ENCODE measurements around the gene CTDNEP1.

DNA sequence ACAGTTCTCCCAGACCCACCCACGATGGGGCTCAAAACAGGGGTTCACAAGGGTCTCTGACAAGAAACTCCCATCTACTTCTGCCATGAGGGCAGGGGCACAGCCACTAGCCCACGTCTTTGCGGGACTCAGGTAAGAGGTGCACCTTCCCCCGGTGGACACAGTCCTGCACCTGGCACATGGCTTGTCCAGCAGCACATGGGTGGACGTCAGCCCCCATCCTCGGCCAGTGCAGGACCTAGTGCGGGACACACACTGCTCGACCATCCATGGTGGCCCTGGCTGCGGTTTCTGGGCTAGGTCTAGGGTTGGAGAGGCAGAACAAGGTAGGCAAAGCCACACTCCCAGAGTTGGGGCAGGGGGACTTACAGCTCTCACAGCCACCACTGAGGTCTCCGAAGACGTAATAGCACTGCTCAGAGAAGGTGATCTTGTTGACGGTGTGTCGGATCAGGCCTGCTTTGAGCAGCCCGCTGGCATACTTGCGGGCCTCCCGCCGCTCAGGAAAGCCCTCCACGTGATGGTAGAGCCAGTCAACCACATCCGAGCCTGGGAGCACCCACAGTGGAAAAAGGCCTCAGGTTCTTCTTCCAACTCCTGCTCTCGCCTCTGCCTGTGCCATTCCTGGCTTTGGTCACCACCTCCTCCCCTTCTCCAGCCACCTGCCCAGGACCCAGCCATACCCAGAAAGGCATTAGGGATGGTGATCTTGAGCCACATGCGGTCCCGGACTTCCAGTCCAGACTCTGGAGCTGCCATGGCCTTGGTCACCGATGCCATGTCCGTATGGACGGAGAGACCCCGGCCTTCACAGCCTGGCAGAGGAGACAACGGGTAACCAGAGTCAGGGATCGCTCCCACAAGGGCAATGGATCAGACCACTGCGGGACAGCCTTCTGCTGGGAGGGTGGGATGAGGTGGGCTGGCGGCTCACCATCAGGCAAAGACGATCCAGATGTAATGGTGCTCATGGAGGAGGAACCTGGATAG lies 24.5 kb downstream of the CTDNEP1 start:
- TF ChIP-seq, protein P1, sequence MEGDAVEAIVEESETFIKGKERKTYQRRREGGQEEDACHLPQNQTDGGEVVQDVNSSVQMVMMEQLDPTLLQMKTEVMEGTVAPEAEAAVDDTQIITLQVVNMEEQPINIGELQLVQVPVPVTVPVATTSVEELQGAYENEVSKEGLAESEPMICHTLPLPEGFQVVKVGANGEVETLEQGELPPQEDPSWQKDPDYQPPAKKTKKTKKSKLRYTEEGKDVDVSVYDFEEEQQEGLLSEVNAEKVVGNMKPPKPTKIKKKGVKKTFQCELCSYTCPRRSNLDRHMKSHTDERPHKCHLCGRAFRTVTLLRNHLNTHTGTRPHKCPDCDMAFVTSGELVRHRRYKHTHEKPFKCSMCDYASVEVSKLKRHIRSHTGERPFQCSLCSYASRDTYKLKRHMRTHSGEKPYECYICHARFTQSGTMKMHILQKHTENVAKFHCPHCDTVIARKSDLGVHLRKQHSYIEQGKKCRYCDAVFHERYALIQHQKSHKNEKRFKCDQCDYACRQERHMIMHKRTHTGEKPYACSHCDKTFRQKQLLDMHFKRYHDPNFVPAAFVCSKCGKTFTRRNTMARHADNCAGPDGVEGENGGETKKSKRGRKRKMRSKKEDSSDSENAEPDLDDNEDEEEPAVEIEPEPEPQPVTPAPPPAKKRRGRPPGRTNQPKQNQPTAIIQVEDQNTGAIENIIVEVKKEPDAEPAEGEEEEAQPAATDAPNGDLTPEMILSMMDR (IDR thresholded peaks at IDR 0.05): no peak
- TF ChIP-seq POLR2A (IDR thresholded peaks at IDR 0.05): no peak

Measured in vagina (tissue), 2 donors.